Body of pancreas (tissue), 4 donors: ENCODE measurements around the gene NUTF2.

Experiments used
- CTCF ChIP-seq, 7 experiments: fragments of 450-650 bp in 4 of 7; fragments of 200-600 bp in 3 of 7; sonication (generic) in 3 of 7; IDR thresholded peaks; one replicate each; pipeline ENCODE4 v1.5.1; 2016 to 2019; ENCODE audit warnings: antibody characterized with exemption in 7 of 7
- POLR2A ChIP-seq, 3 donors: fragments of 450-650 bp; IDR thresholded peaks; one replicate each; pipeline ENCODE4 v1.6.1; 2016; ENCODE audit warnings: antibody characterized with exemption in 3 of 3, mild to moderate bottlenecking in 2 of 3

- TF ChIP-seq POLR2A (IDR thresholded peaks at IDR 0.05) (no peak), CTCF (IDR thresholded peaks at IDR 0.05) (no peak)
These were observed 60.9 kb downstream of the NUTF2 start for GRCh38 chr16:67907397-67908180.
